Prostate gland (tissue), 2 donors: ENCODE data around the gene GKN2. TPM values are rescaled to one million over a fixed set of nuclear protein-coding genes. Genes with fewer than 3 reads are reported as not detected.

ENCODE experiments used
- DNase-seq: peaks from one replicate; pipeline ENCODE4 v3.0.0-alpha.2; 2019; ENCODE audit warnings: low spot score
- H3K27ac ChIP-seq, 2 donors: fragments of 200-600 bp; sonication (generic); 2 replicates each; pipeline ENCODE4 v1.5.1; 2017 to 2019
- H3K27me3 ChIP-seq: fragments of 200-600 bp; sonication (generic); replicated peaks from 2 replicates; pipeline ENCODE4 v1.5.1; 2019; ENCODE audit not compliant: insufficient read depth
- H3K36me3 ChIP-seq, 2 donors: fragments of 200-600 bp; sonication (generic); 1 replicate in 1 of 2; 2 replicates in 1 of 2; pipeline versions ENCODE4 v1.5.1 to v1.8.1; 2017 to 2019
- H3K4me1 ChIP-seq: fragments of 200-600 bp; sonication (generic); replicated peaks from 2 replicates; pipeline ENCODE4 v1.5.1; 2019
- H3K4me3 ChIP-seq, 2 donors: fragments of 200-600 bp; sonication (generic); 2 replicates each; pipeline ENCODE4 v1.5.1; 2017 to 2019
- H3K9me3 ChIP-seq: fragments of 200-600 bp; sonication (generic); 2 replicates; pipeline ENCODE4 v1.5.1; 2017
- POLR2A ChIP-seq: fragments of 450-650 bp; IDR thresholded peaks from one replicate; pipeline ENCODE4 v1.6.1; 2016; ENCODE audit warnings: antibody characterized with exemption, mild to moderate bottlenecking
- POLR2AphosphoS5 ChIP-seq: sonication (generic); formaldehyde crosslinking; IDR thresholded peaks from one replicate; pipeline ENCODE4 v1.6.1; 2017; ENCODE audit warnings: antibody characterized with exemption
- WGBS: methylation state at CpG from one replicate; pipeline ENCODE4 v1.1.5; 2018; 5-methylcytosine and 5-hydroxymethylcytosine counted together
- intact Hi-C: fragments of 100-400 bp; cut with DNase I; formaldehyde crosslinking; loops from one replicate; pipeline ENCODE4 v1.14.2; 2022
- total RNA-seq, 2 donors: library from RNA; depleted of rRNA; stranded (reverse); fragments of >200 nt; gene quantifications; one replicate each; pipeline ENCODE4 v1.1.0, GENCODE V29; 2016
- TF ChIP-seq, protein P1 (sequence below), 4 experiments: fragments of 200-600 bp in 2 of 4; fragments of 450-650 bp in 2 of 4; sonication (generic) in 2 of 4; IDR thresholded peaks; 1 replicate in 3 of 4; 2 replicates in 1 of 4; pipeline ENCODE4 v1.5.1; 2016 to 2019; ENCODE audit warnings: antibody characterized with exemption in 4 of 4, mild to moderate bottlenecking in 2 of 4, moderate library complexity in 2 of 4

The GKN2 gene
- total RNA-seq, 2 donors from 2014 or later = not detected

DNA sequence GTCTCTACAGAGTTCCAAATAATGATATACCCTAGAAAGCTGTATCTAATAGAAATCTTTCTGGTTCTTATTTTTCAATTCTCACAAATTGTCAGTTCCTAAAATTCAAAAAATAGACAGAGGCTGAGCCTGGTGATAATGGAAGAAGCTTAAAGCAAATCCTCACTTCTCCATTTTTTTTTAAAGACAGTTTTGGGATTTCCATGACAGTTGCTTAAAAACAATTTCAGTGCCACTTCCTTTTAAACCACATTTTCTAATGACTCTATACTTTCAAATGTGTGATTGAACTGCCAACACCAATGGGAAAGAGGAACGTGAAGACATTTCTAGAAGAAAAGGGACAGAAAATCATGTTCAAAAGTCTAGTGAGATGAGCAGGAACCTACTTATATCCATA is 4.0 kb downstream of the GKN2 start:
- Histone ChIP-seq H3K27me3 (no peaks in the 10 kb centered on the region), H3K36me3 (no peaks in the 10 kb centered on the region), H3K27ac (no peak overlapping the region), H3K9me3 (no peaks in the 10 kb centered on the region), H3K4me1 (no peaks in the 10 kb centered on the region), H3K4me3 (no peak overlapping the region)
- TF ChIP-seq POLR2AphosphoS5 (no peak), POLR2A (no peak)
- TF ChIP-seq, protein P1, sequence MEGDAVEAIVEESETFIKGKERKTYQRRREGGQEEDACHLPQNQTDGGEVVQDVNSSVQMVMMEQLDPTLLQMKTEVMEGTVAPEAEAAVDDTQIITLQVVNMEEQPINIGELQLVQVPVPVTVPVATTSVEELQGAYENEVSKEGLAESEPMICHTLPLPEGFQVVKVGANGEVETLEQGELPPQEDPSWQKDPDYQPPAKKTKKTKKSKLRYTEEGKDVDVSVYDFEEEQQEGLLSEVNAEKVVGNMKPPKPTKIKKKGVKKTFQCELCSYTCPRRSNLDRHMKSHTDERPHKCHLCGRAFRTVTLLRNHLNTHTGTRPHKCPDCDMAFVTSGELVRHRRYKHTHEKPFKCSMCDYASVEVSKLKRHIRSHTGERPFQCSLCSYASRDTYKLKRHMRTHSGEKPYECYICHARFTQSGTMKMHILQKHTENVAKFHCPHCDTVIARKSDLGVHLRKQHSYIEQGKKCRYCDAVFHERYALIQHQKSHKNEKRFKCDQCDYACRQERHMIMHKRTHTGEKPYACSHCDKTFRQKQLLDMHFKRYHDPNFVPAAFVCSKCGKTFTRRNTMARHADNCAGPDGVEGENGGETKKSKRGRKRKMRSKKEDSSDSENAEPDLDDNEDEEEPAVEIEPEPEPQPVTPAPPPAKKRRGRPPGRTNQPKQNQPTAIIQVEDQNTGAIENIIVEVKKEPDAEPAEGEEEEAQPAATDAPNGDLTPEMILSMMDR (IDR thresholded peaks at IDR 0.05) = no peak
- 75% methylated on average over 1 of the region's 1 CpG for WGBS
- DNase-seq = no peak
- intact Hi-C loops = loop anchor here (10.0 kb wide), 3 partner anchors 66 to 766 kb away; partner anchors contain the start of gene ANTXR1

DNA sequence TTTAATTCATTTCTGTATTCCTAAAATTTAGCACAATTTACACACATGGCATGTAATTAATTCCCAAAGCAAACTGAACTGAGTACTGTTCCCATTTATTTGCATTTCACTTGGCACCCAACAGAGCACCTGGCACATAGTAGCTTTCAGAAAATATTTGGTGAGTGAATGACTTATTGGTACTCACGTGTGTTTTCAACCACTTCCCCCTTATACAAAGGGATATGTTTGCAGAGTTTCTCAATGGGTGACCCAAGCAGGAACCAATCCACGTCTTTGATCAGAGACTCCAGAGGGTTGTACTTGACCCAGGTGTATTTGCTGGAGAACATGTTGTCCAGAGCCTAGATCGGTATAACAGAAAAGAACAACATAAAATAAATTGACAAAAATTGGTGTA is 6.6 kb downstream of the GKN2 start:
- H3K4me1 ChIP-seq = no peaks in the 10 kb centered on the region
- 33% methylated on average over 3 of the region's 3 CpGs for WGBS
- peak; percentile 67 for DNase-seq
- intact Hi-C loops = loop anchor here (10.0 kb wide), 3 partner anchors 69 to 769 kb away; partner anchors contain the start of gene ANTXR1
- H3K36me3 ChIP-seq = no peaks in the 10 kb centered on the region
- no peak overlapping the region for H3K27ac ChIP-seq
- H3K9me3 ChIP-seq = no peaks in the 10 kb centered on the region
- H3K4me3 ChIP-seq = no peak overlapping the region
- H3K27me3 ChIP-seq = no peaks in the 10 kb centered on the region
- TF ChIP-seq POLR2AphosphoS5 = peak; percentile 89
- no peak for TF ChIP-seq POLR2A

DNA sequence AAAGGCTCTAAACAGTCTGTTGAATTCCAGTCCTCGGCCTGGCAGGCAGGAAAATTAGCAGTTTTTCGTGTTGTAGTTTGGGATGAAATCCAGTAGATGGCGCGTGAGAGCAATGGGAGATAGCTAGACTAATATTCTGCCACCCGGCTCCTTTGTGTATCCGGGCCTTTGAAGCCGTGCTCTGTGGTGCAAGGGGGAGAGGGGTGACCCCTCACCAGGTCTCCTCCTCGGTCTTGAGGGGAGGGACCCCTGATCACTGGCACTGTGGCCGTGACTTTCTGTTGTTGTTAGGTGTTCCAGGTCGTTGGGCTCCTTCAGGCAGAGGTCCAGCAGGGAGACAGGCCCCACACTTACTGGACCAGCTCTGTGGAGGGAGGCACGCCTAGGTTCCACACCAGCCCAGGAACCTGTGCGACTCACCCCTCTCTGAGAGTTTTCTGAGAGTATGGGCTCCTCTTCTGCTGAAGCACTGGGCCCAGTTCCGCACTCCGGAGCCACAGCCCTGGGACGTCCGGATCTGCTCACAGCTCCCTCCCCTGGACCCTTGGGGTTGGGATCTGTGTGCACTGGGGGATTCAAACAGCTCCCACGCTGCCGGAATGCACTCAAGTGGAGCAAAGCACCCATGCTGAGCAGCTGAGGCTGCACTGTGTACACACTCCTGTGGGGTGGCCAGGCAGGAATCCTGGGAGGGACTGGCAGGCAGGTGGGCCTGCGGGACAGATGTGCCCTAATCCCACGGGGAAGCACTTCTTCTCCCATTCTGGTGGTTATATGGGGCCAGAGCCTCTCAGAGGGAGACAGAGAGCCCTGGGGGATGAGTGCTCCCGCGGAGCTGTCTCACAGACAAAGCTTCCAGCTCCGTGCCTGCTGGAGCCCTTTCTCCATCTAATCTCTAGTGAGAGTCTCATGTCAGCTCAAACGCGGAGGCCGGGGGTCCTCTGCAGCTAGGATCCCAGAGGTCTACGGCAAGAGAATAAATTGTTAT is 8.8 kb downstream of the GKN2 start:
- Histone ChIP-seq H3K9me3 (no peaks in the 10 kb centered on the region), H3K36me3 (no peaks in the 10 kb centered on the region), H3K4me3 (no peak overlapping the region), H3K27ac (no peak overlapping the region), H3K27me3 (no peaks in the 10 kb centered on the region), H3K4me1 (no peaks in the 10 kb centered on the region)
- TF ChIP-seq POLR2A = no peak
- TF ChIP-seq, protein P1 (IDR thresholded peaks at IDR 0.05) = peak; percentile 47 to 84 (median 68)
- TF ChIP-seq POLR2AphosphoS5 = peak; percentile 42
- intact Hi-C loops = loop anchor here (10.0 kb wide), 3 partner anchors 71 to 771 kb away; partner anchors contain the start of gene ANTXR1
- DNase-seq = peak; percentile 63
- WGBS = 44% methylated on average over 27 of the region's 27 CpGs

DNA sequence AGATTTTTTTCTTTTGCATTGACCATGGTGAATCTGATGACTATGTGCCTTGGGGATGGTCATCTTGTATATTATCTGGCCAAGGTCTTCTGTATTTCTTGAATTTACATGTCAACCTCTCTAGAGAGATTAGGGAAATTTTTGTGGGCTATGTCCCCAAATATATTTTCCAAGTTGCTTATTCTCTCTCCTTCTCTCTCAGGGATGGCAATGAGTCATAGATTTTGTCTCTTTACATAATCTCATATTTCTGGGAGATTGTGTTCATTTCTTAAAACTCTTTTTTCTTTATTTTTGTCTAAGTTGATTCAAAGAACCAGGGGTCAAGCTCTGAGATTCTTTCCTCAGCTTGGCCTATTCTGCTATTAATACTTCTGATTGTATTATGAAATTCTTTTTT is 9.9 kb downstream of the GKN2 start:
- no peaks in the 10 kb centered on the region for H3K27me3 ChIP-seq
- intact Hi-C loops = loop anchor here (10.0 kb wide), 3 partner anchors 72 to 772 kb away; partner anchors contain the start of gene ANTXR1
- no peak overlapping the region for H3K27ac ChIP-seq

DNA sequence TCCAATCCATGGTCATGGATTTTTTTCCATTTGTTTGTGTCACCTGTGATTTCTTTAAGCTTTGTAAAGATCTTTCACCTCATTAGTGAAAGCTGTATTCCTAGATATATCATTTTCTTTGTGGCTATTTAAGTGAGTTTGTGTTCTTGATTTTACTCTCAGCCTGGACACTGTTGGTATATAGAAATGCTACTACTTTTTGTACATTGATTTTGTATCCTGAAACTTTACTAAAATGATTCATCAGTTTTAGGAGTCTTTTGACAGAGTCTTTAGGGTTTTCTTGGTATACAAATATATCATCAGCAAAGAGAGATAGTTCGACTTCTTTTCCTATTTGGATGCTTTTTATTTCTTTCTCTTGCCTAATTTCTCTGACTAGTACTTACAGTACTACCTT is 12.3 kb downstream of the GKN2 start:
- WGBS = 93% methylated on average over 1 of the region's 1 CpG
- H3K27ac ChIP-seq = no peak overlapping the region
- no peaks in the 10 kb centered on the region for H3K27me3 ChIP-seq
- DNase-seq = no peak
- H3K4me3 ChIP-seq = no peak overlapping the region
- TF ChIP-seq POLR2A = no peak
- TF ChIP-seq, protein P1 (IDR thresholded peaks at IDR 0.05) = no peak
- TF ChIP-seq POLR2AphosphoS5 = no peak
- intact Hi-C loops = loop anchor here (10.0 kb wide), 3 partner anchors 74 to 774 kb away; partner anchors contain the start of gene ANTXR1
- no peaks in the 10 kb centered on the region for H3K36me3 ChIP-seq
- no peaks in the 10 kb centered on the region for H3K4me1 ChIP-seq
- H3K9me3 ChIP-seq = no peaks in the 10 kb centered on the region

More for the DNA sequence above, 9.9 kb downstream of the GKN2 start:
- Histone ChIP-seq H3K36me3 (no peaks in the 10 kb centered on the region), H3K4me1 (no peaks in the 10 kb centered on the region), H3K4me3 (no peak overlapping the region), H3K9me3 (no peaks in the 10 kb centered on the region)
- TF ChIP-seq, protein P1 (IDR thresholded peaks at IDR 0.05) = no peak
- TF ChIP-seq POLR2AphosphoS5 (no peak), POLR2A (no peak)
- no peak for DNase-seq
